COR-L47 (cell line): ENCODE data around the gene INPP4B.
"Not testable (repeated sequence)": the region's sequence is repeated elsewhere in the genome, so short reads cannot be mapped to it uniquely, and the experiment has no call there.

Experiments
- DNase-seq: peaks from one replicate; lab custom pipeline; 2025; lab: John Stamatoyannopoulos, UW

Gene INPP4B

DNA sequence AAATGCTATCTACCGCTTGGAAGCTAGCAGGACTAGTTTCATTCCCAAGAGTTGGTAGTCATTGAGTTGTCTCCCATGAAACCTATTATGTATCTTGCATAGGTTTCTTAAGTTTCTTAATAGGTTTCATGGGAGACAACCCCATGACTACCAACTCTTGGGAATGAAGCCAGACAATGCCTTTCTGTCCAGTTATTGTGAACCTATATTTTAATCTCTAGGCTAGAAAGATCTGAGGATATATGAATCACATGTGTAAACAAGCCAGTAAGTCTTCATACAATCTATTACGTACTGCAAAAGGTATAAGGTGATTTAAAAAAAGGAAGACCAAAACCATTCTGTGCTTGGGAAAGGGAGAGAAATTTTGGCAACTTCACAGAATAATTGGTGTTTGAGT lies 162.6 kb downstream of the INPP4B start:
- no peak for DNase-seq

DNA sequence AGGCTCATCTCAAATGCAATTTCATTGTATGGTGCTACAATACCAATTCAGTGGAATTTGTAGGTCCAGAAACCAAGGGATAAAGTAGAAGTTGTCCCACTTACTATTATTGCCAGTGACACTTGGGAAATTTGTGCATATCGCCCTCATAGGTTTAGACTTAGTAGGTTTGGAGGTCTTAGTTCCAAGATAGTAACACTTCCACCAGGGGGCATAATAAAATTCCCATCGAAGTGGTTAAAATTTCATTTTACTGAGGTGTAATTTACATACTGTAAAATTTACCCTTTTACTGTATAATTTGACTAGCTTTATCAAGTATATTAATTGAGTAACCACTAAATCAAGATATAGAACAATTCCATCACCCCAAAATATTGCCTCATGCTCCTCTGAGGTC lies 174.6 kb downstream of the INPP4B start:
- DNase-seq, result no peak

DNA sequence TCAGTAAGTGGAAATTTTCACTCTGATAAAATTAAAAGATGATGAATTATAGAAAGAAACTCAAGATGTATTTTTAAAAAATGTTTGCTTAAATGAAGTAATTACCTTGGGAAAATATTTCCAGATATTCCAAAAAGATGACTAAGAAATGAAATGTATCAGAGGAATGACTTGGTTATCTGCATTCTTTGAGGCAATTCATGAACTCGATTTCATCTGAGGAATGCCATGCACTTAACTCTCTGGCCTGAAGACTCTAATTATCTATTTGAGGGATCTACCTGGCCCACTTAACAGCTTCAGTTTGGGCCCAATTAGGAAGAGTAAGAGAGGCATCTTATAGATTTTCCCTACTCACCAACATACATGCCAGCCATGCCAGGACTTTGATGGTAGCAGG lies 182.3 kb downstream of the INPP4B start:
- DNase-seq, result no peak

DNA sequence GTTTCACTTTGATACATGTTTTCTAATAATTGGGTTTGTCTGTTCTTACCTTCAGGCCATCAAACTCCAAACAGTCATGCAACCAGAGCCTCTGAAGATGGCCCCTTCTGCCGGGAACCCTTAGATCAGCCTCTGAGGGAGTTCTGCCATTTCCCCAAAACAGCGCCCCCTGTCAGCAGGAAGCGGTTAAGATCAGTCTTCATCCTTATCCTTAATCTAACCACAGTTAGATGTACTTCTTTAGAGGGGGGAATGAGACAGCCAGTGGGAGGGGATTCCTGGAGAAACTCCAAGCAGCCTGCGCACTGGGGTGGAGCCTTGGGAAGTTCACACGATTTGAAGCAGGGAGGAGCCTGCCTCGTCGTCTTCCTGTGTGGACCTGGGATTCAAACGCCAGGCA lies 185.4 kb downstream of the INPP4B start:
- DNase-seq, result no peak

DNA sequence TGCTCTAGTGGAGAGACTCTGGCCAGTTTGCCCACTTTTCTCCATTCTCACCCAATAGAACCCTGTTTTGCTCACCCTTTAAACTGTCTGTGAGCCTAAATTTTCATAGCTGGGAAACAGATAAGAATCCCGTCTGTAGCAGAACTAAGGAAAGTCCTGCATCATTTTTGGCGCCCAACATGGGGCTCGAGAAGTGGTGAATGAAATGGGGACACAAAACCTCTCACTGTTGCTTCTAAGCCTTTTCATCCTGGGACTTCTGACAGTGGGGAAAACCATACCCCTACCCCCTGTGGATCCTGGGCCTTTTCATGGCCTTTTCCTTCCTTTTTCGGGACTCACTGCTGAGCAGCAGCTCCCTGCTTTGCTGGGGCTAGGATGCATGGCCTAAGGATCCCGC lies 189.9 kb downstream of the INPP4B start:
- no peak for DNase-seq

DNA sequence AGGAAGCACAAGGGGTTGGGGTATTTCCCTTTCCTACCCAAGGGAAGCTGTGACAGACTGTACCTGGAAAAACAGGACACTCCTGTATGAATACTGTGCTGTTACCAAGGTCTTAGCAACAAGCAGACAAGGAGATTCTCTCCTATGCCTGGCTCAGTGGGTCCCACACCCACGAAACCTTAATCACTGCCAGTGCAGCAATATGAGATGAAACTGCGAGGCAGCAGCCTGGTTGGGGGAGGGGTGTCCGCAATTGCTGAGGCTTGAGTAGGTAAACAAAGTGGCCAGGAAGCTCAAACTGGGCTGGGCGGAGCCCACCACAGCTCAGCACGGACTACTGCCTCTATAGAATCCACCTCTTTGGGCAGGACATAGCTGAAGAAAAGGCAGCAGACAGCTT lies 197.7 kb downstream of the INPP4B start:
- no peak for DNase-seq

DNA sequence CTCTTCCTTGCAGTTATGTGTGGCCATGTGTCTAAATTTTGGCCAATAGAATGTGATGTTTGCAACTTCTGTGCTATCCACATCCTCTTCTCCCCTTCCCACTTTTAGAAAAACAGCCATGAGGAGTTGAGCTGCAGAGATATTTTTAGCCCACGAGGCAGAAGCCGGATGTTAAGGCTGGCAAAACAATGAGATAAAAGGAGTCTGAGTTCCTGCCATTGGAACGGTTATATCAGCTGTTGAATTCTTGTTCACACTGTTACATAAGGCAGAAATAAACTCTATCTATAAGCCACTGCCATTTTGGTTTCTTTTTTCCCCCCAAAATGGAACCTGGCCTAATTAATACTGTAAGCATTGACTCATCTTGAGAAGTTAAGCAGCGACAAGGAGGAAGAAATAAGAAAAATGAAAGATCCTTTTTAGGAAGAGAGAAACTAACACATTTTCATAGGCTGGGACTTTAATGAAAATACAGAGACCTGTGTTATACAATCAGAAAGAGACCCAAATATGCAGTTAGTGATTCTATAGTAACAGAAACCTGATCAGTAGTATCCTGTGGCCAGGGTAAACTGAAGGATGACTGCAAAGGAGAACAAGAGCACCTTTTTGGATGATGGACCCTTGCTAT lies 200.5 kb downstream of the INPP4B start:
- DNase-seq, result no peak

DNA sequence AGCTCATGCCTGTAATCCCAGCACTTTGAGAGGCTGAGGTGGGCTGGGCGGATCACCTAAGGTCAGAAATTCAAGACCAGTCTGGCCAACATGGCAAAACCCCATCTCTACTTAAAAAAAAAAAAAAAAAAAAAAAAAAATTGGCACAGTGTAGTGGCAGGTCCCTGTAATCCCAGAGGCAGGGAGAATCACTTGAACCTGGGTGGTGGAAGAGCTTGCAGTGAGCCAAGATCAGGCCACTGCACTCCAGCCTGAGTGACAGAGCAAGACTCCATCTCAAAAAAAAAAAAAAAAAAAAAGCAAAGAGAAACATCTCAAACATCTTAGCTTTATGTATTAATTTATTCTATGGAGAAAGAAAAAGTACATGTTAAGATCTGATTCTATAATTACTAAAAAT lies 201.5 kb downstream of the INPP4B start:
- DNase-seq, result not testable (repeated sequence)

DNA sequence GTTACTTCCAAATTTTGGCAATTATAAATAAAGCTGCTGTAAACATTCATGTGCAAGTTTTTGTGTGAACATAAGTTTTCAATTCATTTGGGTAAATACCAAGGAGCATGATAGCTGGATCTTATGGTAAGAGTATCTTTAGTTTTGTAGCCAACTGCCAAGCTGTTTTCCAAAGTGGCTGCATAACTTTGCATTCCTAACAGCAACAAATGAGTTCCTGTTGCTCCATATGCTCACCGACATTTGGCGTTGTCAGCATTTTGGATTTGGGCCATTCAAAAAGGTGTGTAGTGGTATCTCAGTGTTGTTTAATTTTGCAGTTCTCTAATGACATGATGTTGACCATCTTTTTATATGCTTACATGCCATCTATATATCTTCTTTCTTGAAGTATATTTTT lies 208.5 kb downstream of the INPP4B start:
- no peak for DNase-seq

DNA sequence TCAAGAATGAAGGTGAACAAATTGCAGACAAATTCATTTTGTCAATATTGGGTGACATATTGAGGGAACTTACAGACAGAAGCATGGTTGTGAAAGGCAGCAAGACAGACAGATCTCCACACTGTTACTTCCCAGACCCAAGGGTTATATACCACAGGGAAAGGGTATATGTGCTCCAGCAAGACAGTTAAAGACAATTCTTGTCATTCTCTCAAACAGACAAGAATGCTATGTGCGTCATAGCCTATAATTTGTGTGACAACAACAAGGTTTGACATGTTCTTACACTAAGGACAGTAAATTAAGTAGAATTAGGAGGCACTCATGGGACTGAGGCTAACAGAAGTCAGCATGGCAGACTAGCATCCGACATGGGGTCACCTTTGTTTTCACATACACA lies 214.3 kb downstream of the INPP4B start:
- DNase-seq, result no peak

DNA sequence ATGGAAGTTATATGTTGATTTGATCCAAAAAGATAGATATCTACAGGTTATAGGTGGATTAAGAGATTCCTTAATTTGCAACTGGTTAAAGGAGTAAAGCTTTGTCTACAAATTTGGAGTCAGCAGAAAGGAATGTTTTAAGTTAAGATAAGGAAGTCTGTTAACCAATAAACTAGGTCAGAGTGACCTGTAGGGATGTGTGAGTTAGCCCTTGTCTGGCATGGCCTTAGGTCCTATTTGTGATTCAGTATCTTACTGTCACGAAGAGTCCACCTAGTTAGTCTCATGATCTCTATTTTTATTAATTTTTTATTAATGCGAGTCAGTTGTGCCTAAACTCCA lies 230.8 kb downstream of the INPP4B start:
- no peak for DNase-seq

DNA sequence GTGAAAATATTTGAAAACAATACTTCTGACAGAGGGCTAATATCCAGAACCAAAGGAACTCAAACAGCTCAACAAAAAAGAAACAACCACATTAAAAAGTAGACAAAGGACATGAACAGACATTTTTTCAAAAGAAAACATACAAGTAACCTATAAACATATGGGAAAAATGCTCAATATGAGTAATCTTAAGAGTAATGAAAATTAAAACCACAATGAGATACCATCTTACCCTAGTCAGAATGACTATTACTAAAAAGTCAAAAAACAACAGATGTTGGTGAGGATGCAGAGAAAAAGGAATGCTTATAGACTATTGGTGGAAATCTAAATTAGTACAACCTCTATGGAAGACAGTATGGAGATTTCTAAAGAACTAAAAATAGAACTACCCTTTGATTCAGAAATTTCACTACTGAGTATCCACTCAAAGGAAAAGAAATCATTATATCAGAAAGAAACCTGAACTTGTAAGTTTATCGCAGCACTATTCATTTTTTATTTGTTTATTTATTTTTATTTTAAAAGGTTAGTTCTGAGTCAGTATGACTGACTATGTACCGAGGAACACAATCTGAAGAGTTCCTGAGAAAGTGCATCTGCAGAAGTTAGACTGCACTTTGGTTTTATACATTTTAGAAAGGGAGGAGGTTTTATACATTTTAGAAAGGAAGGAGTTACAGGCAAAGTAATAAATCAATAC lies 231.3 kb downstream of the INPP4B start:
- DNase-seq, result no peak

DNA sequence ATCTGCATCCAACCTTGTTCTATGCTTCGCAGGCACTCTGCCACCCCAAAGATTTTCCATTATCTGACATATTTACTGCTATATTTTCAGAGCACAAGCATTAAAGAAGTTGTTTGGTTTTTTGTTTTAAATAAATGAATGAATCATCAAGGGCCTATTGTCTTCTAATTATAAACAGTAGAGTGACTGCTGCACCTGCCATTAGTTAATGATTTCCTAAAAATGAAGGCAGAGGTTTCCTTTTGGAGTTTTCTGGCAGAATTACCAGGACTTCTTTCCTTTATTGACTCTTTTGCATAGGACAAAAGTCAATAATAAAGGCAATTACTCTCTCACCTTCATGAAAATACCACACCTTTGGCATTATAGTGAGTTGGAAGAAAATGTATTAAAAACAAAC lies 238.1 kb downstream of the INPP4B start:
- DNase-seq, result peak; percentile 9

DNA sequence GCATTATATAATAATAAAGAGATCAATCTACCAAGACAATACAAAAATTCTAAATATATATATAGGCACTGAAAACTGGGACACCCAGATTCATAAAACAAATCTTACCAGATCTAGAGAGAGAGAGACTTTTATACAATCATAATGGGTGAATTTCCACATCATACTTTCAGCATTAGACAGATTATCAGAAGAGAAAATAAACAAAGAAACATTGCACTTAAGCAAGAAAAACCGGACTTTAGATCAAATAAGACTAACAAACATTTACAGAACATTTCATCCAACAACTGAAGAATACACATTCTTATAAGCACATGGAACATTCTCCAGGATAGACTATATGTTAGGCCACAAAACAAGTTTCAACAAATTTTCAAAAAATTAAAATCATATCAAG lies 245.1 kb downstream of the INPP4B start:
- DNase-seq, result no peak

DNA sequence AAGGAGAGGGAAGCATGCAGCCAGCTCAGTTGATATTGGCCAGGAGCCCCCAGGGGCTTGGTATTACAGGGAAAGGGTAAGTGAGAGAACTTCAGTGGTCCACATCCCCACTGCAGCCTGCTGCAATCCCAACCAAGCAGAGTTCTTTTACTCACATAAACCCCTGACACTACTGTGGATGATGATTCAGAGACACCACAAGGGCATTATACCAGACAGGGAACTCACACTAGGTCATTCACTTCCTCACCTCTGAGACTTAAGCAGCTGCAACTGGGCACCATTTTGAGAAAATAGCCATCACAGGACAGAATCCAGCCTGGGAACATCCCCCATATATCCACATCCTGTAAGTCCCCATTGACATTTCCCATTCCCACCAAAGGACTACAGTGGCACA lies 248.0 kb downstream of the INPP4B start:
- DNase-seq, result no peak

DNA sequence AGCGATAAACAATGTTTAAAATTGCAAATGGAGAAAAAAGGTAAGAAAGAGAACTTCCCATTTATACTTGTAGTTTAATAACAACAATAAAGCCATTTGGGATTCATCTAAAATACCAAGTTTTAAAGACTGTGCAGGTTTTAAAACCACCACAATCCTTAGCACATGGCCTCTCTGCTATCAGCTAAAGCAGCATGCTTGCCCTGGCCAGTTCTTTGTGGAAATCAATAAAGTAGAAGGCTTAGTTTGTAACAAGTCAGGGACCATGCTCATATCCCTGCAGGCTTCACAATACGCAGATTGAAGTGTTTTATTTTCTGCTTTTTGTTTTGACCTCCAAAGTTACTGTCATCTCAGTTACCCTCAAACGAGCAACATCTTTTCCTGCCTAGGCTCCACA lies 249.5 kb downstream of the INPP4B start:
- DNase-seq, result no peak

DNA sequence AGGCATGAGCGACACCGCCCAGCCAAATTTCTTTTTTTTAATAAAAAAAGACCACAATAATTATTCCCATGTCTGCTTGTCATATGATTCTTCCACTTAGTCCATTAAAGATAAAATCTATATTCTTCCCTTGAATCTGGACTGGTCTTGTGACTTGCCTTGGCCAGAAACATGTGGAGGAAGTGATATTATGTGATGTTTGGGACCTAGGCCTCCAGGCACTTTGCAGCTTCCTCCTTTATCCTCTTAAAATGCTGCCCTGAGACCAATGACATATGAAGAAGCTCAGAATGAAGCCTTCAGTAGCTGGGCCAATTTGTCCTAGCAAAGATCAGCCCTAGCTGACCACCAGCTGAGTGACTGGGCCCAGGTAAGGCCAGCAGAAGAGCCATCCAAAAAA lies 250.0 kb downstream of the INPP4B start:
- no peak for DNase-seq

DNA sequence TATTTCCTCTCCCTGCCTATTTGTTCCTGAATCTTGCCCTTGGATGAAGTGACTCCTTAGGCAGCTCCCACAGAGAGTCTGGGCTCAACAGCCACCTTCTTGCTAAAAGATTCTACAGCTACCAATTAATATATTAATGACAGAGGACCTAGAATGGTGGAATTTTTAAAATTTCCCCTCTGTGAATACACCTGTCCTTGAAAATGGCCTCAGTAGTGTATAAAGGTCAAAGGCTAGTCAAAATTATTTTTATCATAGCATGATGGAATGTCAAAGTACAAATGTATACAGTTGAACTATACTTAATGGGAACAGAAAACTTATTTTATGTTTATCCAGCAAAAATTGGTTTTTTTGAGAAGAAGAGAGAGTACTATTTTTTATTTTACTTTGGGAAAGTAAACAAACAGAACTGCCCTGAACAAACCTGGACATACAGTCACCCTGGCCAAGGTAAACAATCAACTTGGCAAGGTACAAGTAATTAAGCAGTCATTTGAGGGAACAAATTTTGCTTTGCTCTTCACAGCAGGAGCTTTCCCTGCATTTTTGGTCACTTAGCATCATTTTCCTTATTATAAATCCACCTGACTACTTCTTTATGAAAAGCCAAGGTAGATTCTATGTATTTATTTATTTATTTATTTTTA lies 250.8 kb downstream of the INPP4B start:
- DNase-seq, result peak; percentile 61

DNA sequence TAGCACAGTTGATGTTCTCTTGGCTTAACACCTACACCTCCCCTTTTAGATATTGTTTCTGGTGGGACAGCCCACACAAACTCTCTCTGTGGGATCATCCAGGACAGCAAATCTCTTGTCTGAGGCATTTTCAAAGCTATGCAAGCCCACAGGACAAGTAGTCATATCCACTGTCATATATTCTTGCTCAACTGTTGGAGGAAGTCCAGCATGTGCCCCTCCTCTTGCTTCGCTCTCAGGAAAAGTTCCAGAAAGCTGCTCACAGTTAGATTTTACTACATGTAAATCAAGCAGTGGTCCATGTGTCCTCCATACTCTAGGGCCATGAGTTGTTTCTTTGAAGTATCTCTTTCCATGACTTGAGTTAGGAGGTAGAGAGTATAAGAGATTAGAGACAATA lies 260.7 kb downstream of the INPP4B start:
- DNase-seq, result no peak

DNA sequence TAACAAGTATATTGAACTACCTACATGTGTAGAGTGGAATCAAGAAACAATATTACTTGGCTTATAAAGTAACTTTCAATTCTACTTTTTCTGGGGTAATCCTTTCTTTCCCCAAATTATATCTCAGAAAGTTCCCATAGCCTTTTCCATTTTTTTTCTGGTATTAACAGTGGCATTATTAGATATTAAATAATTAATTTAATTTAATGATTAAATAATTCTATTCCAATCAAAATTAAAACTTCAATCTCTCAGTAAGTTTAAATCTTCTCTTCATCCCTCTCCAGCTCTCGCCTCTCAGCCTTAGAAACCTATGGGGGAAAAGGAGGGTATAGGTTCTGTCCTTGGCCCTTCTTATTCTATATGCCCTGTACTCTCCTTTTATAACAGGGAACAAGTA lies 262.4 kb downstream of the INPP4B start:
- no peak for DNase-seq

DNA sequence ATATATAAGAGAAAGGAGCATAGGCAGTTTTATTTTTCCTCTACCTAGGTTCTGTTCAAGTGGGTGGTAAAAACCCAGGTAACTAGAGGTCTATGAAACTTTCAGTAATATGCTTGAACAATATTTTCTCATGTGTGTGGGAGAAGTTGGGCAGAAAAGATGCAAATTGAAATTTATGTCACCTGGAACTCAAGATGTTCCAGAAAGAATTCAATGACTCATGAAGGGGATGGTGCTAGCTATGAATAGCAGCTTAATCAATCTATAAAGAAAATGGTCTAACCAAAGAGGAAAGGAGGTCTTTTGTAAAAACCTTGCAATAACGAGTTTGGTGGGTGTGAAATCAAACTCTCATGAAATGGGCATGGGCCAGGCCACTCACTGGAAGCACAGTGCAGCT lies 263.8 kb downstream of the INPP4B start:
- DNase-seq, result no peak

DNA sequence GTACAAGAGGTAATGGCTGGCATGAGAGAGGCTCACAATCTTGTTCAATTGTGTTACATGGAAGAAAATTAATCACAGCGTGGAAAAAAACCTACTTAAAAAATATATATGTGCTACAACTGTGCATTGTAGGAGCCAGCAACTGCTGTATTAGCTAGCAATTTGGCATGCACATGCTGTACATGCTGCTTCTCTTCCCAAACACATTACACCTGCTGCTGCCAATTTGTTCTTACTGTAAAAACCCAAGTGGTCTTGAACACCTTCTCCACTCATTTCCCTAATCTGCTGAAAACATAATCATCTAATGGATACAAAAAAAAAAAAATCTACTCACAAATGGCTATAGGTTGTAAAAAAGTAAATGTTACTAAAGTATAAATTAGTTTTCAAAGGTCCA lies 264.2 kb downstream of the INPP4B start:
- no peak for DNase-seq

DNA sequence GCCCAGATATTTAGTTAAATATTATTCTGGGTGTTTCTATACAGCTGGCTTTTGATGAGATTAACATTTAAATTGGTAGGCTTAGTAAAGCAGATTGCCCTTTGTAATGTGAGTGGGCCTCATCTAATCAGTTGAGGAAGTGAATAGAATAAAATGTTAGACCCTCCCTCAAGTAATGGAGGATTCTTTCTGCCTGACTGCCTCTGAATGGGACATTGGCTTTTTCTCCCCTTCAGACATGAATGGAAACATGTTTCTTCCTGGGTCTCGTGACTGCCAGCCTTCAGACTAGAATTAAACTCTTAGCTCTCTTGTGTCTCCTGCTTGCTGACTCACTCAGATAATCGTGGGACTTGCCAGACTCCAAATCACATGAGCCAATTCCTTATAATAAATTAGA lies 266.7 kb downstream of the INPP4B start:
- DNase-seq, result no peak

DNA sequence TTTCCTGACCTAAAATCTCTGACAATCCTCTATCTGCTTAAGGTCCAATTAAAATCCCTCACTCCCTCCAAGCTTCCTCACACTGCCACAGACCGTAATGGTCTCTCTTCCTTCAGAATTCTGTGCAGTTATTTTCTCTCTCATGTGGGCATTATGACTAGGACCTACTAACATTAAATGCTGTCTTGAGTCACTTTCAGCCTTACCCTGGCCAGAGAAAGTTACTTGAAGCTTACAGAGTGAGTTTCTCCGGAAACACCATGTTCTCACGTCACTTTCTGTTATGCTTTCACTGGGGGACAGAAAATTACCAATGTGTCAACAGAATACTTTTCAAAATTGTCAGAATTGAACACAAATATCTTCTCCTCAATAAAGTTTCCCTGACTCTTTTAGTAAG lies 271.8 kb downstream of the INPP4B start:
- no peak for DNase-seq
